GM11168 (cell line): ENCODE data around the gene ZC3H18.
"Not testable (repeated sequence)": the region's sequence is repeated elsewhere in the genome, so short reads cannot be mapped to it uniquely, and the experiment has no call there.

Source experiments
- in situ Hi-C: fragments of 300-500 bp; cut with MboI; formaldehyde crosslinking; loops from one replicate; pipeline ENCODE4 v1.12.0; 2022; ENCODE audit warnings: low sequenced_read_pairs; ENCODE audit not compliant: unreplicated experiment

The ZC3H18 gene

GRCh38 chr16:88599092-88599733, 29.0 kb downstream of the ZC3H18 start:
- in situ Hi-C loops, result no loop called here

- in situ Hi-C loops, result no loop called here
Observed at GRCh38 chr16:88599825-88600538, 29.8 kb downstream of the ZC3H18 start.

GRCh38 chr16:88600539-88600896, 30.3 kb downstream of the ZC3H18 start:
- in situ Hi-C loops, result no loop called here

GRCh38 chr16:88601313-88602036, 31.3 kb downstream of the ZC3H18 start:
- in situ Hi-C loops, result no loop called here

GRCh38 chr16:88602091-88602490, 31.9 kb downstream of the ZC3H18 start:
- in situ Hi-C loops, result no loop called here

GRCh38 chr16:88605186-88606147, 35.3 kb downstream of the ZC3H18 start:
- in situ Hi-C loops, result no loop called here

- in situ Hi-C loops, result no loop called here
Observed at GRCh38 chr16:88606148-88606757, 36.0 kb downstream of the ZC3H18 start.

- in situ Hi-C loops, result no loop called here
Observed at GRCh38 chr16:88608076-88608475, 37.9 kb downstream of the ZC3H18 start.

- in situ Hi-C loops, result not testable (repeated sequence)
Observed at GRCh38 chr16:88609426-88609825, 39.2 kb downstream of the ZC3H18 start.

GRCh38 chr16:88610080-88610479, 39.9 kb downstream of the ZC3H18 start:
- in situ Hi-C loops, result no loop called here

GRCh38 chr16:88610909-88611812, 41.0 kb downstream of the ZC3H18 start:
- in situ Hi-C loops, result no loop called here

GRCh38 chr16:88613293-88613692, 43.1 kb downstream of the ZC3H18 start:
- in situ Hi-C loops, result no loop called here

- in situ Hi-C loops, result no loop called here
Observed at GRCh38 chr16:88613911-88614817, 44.0 kb downstream of the ZC3H18 start.

GRCh38 chr16:88614818-88615580, 44.8 kb downstream of the ZC3H18 start:
- in situ Hi-C loops, result no loop called here

- in situ Hi-C loops, result no loop called here
Observed at GRCh38 chr16:88616320-88616719, 46.1 kb downstream of the ZC3H18 start.

GRCh38 chr16:88616736-88617135, 46.5 kb downstream of the ZC3H18 start:
- in situ Hi-C loops, result no loop called here
